GM12892 (cell line): Measurements from ENCODE around the gene ZSCAN23. TPM values are rescaled to one million over a fixed set of nuclear protein-coding genes. Genes with fewer than 3 reads are reported as not detected.

Experiments used
- DNase-seq: peaks from one replicate; pipeline ENCODE4 v3.0.0; 2011; ENCODE audit not compliant: insufficient read length
- FAIRE-seq: peaks from 2 replicates; lab custom pipeline; 2011; peaks lifted over from hg19 to GRCh38; lab: Jason Lieb, UNC
- POLR2A ChIP-seq: IDR thresholded peaks from 2 replicates; pipeline ENCODE4 v1.6.1; 2011; ENCODE audit warnings: low read depth, low read length, control low read depth
- POLR2AphosphoS5 ChIP-seq: IDR thresholded peaks from 2 replicates; pipeline ENCODE4 v1.6.1; 2011; ENCODE audit warnings: low read depth, low read length, control low read depth
- TAF1 ChIP-seq: IDR thresholded peaks from 2 replicates; pipeline ENCODE4 v1.6.1; 2011; ENCODE audit warnings: low read depth, mild to moderate bottlenecking, control low read depth, low read length, borderline replicate concordance
- polyA plus RNA-seq: library from polyadenylated mRNA; unstranded; fragments of >200 nt; gene quantifications from one replicate; pipeline ENCODE4 v1.2.1, GENCODE V29; 2012; ENCODE audit warnings: missing spikeins, inconsistent platforms; ENCODE audit not compliant: missing spikeins

ZSCAN23 gene
- polyA plus RNA-seq = 0.95 TPM

DNA sequence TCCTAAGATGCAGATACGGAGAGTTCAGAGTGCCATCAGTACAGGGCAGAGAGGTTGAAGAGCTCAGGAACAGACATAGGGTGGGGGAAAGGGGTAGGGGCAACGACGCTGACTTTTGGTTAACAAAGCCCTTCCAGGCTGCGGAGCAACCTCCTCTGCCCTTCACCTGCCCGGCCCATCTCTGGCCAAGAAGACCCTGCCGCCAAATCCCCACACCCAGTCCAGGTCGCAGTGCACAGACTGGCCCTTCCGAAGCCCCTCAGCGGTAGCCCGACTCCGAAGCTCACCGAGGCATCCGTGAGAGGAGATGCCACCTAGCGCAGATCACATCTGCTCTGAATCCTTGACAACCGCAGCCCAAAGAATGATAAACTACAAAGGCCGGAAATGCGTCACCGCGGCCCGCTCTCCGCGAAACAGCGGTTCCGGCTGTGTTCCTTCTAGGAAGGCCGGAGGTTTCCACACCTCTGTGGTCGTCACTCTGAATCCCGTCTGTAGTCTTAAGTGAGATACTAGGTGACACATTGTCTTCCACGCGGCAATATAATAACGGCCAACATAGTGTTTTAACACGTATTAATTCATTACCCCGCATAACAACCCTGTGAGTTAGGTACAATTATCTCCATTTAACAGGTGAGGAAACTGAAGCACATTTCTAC is at the start of gene ZSCAN23:
Gene ZSCAN23, minus strand, starts transcription at position 380 of the 662 bp plus-strand sequence. CDS start 7,225 bp downstream, outside the sequence.
- TF ChIP-seq TAF1 = no peak
- peak; percentile 72; the same call in 1 of the 2 replicates for TF ChIP-seq POLR2AphosphoS5
- TF ChIP-seq POLR2A = peak; percentile 82
- DNase-seq = peak; percentile 37
- peak; percentile 81 for FAIRE-seq

DNA sequence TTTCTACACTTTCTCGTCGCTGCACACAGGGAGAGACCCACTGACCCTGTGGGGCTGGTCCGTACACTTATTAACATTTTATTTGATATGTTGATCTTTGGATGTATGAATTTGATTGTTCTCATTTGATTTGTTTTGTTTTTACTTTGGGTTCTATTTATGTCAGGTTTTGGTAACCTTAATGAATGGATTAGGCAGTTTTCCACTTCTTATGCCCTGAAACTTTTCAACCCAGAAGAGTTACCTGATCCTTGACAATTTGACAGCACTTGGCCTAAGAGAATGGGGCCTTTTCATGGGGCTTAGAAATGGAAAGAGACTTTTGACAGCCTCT is 48.7 kb upstream of the ZSCAN23 start:
- FAIRE-seq (no peak), DNase-seq (no peak)
- TF ChIP-seq POLR2A = no peak
- no peak for TF ChIP-seq POLR2AphosphoS5
- TF ChIP-seq TAF1 = no peak

DNA sequence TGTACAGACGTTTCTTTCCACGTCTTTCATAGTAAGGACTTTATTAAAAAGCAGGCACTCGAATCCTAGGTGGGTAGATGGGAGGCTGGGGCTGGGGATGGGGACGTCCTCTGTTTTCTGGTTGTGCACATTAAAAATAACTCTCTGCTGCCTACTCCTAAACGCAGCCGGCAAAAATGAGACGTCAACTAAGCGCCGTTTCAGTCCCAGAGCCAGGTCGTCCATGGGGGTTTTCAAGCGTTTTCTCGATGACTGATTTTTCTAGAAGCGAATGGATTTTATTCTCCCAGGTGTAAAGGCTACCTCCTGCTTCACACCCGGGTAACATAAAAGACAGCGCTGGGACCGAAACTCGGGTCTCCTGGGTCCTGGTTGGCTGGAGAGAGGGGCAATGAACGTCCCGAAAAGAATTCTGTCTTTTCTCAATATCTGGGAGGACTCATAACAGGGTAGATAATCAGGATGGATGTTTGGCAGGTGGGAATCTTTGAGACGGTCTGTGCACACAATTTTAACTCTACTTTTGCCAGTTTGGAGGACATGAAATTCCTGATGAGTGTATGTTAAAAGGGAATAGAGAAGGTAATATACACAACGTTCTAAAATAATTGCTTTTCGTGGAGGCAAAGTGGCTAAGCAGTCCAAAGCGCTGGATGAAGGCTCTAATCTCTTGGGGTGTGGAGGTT is 47.1 kb upstream of the ZSCAN23 start:
- TF ChIP-seq POLR2A = no peak
- no peak for TF ChIP-seq POLR2AphosphoS5
- TF ChIP-seq TAF1 = no peak
- no peak for FAIRE-seq
- DNase-seq = no peak

DNA sequence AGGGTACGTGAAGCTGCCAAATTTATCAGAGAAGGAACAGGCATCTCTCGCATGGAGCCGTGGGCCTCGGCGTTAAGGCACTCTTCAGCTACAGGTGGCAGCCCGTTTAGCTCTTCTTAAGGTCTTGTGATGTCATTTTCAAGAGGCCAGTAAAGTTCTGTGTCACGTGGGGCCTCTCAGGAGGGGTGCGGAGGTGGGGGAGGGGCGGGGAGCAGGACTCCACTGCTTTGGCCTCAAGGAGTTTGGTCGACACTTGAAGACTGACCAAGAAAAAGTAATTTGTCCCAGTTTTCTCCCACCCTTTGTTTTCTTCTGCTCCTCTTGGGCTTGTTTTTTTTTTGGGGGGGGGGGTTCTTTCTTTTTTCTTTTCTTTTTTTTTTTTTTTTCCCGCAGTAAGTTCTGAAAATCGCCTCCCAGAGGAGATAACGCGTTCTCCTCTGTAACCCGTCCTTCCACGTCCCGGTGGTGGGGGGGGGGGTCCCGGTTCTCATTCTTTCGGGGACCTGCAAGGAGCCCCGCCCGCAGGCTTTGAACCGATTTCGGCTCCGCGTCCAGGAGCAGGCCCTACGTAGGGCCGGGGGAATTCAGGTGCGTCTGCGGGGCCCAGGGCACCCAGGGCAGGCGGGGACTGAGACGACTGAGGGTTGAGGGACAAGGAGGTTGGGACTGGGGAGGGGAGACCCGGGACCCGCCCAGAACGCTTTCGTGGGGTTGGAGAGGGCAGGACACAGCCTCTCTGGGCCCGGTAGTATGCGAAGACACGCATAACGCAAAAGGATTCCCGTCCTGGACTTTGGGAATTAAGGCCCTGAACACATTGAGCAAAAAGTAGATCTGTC is 46.3 kb upstream of the ZSCAN23 start:
- FAIRE-seq = no peak
- DNase-seq = peak; percentile 42
- TF ChIP-seq POLR2AphosphoS5 (no peak), POLR2A (no peak), TAF1 (no peak)

DNA sequence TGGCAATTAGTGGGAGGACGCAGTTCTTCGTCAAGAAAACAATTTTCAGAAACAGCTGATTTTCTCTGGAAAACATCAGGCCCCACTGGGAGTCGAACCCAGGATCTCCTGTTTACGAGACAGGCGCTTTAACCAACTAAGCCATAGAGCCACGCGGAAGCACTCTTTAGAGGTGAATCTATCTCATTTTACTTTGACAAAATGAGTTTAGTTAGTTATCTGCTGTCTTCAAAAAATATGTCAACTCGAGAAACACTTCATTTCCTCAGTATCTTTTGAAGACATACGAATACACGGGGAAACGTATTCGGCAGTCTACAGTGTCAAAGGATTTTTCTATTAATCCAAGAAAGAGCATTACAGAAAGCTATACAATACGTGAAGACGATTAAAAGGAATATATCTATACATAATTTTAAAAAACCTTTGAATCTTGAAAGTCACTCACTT is 45.6 kb upstream of the ZSCAN23 start:
- FAIRE-seq (no peak), DNase-seq (no peak)
- TF ChIP-seq POLR2AphosphoS5 (no peak), POLR2A (no peak), TAF1 (no peak)

DNA sequence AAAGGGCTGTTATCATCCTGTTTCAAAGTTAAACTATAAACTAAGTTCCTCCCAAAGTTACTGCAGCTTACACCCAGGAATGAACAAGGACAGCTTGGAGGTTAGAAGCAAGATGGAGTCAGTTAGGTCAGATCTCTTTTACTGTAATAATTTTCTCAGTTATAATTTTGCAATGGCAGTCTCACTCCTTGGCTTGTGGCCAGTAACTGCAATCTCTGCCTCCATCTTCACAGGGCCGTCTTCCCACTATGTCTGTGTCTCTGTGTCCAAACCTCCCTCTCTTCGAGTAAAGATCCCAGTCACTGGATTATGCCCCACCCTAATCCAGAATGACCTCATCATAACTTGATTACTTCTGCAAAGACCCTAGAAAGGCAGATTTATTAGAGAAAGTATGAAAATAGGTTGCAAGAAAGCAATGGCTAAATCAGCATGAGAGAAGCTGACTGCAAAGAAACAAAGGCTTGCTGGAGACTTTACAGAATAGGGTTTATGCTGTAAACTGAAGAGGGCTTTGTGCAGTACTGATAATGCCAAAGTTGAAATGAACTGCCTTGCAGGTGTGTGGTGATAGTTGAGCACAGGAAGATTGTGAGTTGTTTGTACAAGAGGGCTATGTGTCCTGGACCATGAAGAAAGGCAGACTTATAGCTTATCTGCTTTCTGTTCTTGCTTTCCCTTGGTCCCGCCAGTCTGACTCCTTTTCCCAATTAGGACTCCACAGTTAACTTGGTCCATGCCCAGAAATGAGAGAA is 43.9 kb upstream of the ZSCAN23 start:
- no peak for TF ChIP-seq POLR2A
- TF ChIP-seq TAF1 = no peak
- no peak for TF ChIP-seq POLR2AphosphoS5
- FAIRE-seq = no peak

DNA sequence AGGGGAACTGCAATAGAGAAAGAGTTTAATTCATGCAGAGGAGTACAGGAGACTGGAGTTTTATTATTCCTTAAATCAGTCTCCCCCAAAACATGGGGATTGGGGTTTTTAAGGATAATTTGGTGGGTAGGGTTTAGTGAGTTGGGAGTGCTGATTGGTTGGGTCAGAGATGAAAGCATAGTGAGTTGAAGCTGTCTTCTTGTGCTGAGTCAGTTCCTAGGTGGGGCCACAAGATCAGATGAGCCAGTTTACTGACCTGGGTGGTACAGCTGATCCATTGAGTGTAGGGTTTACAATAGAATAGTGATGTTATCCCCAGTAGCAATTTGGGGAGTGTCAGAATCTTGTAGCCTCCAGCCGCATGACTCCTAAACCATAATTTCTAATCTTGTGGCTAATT is 43.2 kb upstream of the ZSCAN23 start:
- no peak for FAIRE-seq
- TF ChIP-seq TAF1 (no peak), POLR2AphosphoS5 (no peak), POLR2A (no peak)
- no peak for DNase-seq

More for the DNA sequence above, 43.9 kb upstream of the ZSCAN23 start:
- no peak for DNase-seq

DNA sequence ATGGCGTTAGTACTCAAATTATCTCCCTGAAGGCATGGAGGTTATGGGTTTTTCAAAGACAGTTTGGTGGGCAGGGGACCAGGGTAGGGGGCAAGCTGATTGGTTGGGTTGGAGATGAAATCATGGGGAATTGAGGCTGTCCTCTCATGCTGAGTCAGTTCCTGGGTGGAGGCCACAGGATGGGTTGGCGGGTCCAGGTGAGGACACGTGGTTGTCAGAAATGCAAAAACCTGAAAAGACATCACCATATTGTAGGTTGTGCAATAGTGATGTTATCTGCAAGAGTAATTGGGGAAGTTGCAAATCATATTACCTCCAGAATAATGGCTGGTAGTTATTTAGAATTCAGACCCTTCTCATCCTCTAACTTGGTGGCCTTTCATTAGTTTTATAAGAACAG is 42.2 kb upstream of the ZSCAN23 start:
- FAIRE-seq (no peak), DNase-seq (no peak)
- TF ChIP-seq POLR2A (no peak), POLR2AphosphoS5 (no peak), TAF1 (no peak)

DNA sequence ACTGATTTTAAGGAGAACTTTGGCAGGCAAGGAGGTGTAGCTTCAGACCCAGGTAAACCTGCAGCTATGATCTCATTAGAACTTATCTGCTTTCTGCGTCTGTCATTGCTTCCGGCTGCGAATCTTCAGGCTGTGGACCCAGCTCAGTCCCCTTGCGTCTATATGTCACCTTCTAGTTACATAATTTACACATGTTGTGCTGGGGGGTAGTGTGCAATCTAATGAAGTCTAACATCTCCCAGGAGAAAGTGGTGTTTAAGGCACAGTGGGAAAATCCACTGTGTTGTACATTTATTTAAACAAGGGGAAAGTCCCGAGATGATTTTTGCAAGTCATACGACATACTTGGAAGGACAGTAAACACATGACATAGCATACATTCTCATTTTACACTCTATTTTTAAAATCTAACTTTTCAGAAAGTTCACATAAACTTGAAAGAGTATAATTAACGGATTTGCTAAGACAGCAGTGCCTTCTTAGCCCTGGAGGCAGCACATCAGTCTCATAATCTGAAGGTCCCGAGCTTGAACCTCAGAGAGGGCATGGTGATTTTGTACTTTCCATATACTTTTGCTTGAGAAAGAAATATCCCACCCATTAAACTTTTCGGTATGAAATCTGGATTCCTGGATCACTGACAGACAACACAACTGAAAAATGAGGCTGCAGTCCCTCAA is 37.1 kb upstream of the ZSCAN23 start:
- FAIRE-seq (no peak), DNase-seq (no peak)

DNA sequence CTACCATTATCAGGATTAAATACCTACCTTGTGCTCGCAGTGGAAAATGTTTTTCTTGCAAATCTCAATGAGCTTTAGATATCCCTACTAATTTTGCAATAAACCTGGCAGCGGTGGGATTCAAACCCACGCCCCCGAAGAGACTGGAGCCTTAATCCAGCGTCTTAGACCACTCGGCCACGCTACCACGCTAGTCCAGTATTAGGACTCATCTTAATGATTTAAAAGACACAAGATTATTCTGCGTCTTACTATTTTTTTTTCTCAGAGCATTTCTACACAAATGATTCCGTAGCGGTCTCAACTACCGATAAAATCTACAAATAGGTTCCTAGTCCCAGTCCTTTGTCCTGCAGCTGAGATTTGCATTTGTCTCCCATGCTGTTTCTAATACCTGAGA is 35.2 kb upstream of the ZSCAN23 start:
- no peak for TF ChIP-seq POLR2AphosphoS5
- no peak for TF ChIP-seq POLR2A
- TF ChIP-seq TAF1 = no peak
- DNase-seq (no peak), FAIRE-seq (no peak)

More for the DNA sequence above, 37.1 kb upstream of the ZSCAN23 start:
- TF ChIP-seq TAF1 (no peak), POLR2A (no peak), POLR2AphosphoS5 (no peak)
